ENCODE results near the gene UBE2E2.

UBE2E2 gene

DNA sequence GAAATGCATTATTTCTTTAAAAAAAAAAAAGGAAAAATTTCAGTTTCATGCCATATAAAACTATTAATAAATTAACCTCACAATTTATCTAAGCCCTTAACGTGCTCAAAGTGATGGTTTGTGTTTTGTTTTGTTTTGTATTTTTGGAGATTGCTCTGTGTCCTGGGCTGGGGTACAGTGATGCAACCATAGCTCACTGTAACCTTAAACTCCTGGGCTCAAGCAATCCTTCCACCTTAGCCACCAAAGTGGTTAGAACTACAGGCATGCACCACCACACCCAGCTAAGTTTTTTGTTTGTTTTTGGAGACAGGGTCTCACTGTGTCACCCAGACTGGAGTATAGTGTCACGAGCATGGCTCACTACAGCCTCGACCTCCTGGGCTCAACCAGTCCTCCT, 180.7 kb downstream of the UBE2E2 start:
- no peak overlapping the region for H2AFZ ChIP-seq (ENCODE audit: low read depth, low read length)
- H3K4me3 ChIP-seq (ENCODE audit: low read length), result no peak overlapping the region
- H3K4me1 ChIP-seq (ENCODE audit: insufficient read depth, low read length), result no peaks in the 10 kb centered on the region
- H3K36me3 ChIP-seq (ENCODE audit: insufficient read depth, low read length), result no peaks in the 10 kb centered on the region
- H3K9me3 ChIP-seq (ENCODE audit: low read length), result no peaks in the 10 kb centered on the region
- no peaks in the 10 kb centered on the region for H3K27me3 ChIP-seq (ENCODE audit: insufficient read depth, low read length)

DNA sequence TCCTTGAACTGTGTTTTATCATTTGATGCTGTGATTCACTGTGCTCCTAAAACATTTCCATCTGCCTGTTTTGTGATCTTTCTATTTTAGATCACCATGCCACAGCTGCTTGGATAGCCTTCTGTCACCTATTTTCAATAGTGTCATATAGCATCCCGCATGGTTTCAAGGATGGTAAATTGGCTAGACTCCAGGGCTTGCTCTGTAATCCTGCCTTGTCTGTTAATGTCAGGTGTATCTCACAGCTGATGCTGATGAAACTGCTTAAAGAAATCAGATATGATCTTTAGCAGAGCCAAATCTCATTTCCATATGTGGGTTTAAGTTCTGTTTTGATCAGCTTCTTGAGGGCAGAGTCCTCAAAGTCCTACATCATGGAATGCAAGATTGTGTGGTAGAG, 182.2 kb downstream of the UBE2E2 start:
- no peaks in the 10 kb centered on the region for H3K36me3 ChIP-seq (ENCODE audit: insufficient read depth, low read length)
- H3K27me3 ChIP-seq (ENCODE audit: insufficient read depth, low read length), result no peaks in the 10 kb centered on the region
- H3K4me1 ChIP-seq (ENCODE audit: insufficient read depth, low read length), result no peaks in the 10 kb centered on the region
- H3K9me3 ChIP-seq (ENCODE audit: low read length), result no peaks in the 10 kb centered on the region
- no peak overlapping the region for H3K4me3 ChIP-seq (ENCODE audit: low read length)
- no peak overlapping the region for H2AFZ ChIP-seq (ENCODE audit: low read depth, low read length)

- Histone ChIP-seq H3K27me3 (ENCODE audit: insufficient read depth, low read length) (no peaks in the 10 kb centered on the region), H3K9me3 (ENCODE audit: low read length) (peaks cover 2% of the 10 kb centered on the region), H3K4me3 (ENCODE audit: low read length) (no peak overlapping the region), H2AFZ (ENCODE audit: low read depth, low read length) (no peak overlapping the region), H3K4me1 (ENCODE audit: insufficient read depth, low read length) (no peaks in the 10 kb centered on the region), H3K36me3 (ENCODE audit: insufficient read depth, low read length) (no peaks in the 10 kb centered on the region)
These were observed 184.3 kb downstream of the UBE2E2 start for GRCh38 chr3:23387286-23387918.

- Histone ChIP-seq H2AFZ (ENCODE audit: low read depth, low read length) (no peak overlapping the region), H3K9me3 (ENCODE audit: low read length) (peaks cover 2% of the 10 kb centered on the region), H3K27me3 (ENCODE audit: insufficient read depth, low read length) (no peaks in the 10 kb centered on the region), H3K4me1 (ENCODE audit: insufficient read depth, low read length) (no peaks in the 10 kb centered on the region), H3K4me3 (ENCODE audit: low read length) (no peak overlapping the region), H3K36me3 (ENCODE audit: insufficient read depth, low read length) (no peaks in the 10 kb centered on the region)
These were observed 186.0 kb downstream of the UBE2E2 start for GRCh38 chr3:23389089-23389488.

DNA sequence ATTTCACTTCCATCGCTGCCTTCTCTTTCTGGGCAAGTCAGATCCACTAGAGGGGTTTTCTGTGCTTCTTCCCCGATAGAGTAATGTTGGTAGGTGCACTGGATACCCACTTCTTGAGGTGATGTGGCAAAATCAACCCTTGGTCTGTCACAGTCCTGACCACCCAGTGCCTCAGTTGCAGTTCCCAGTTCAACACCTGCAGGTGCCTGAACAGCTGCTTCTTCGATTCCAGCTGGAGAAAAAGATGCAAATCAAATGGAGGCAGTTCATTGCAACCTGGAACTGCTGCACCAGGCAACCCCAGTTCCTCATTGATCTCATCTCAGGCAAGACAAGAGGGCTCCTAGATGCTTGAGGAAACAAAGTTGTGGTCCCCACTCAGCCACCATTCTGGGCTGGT, 186.6 kb downstream of the UBE2E2 start:
- H3K27me3 ChIP-seq (ENCODE audit: insufficient read depth, low read length), result no peaks in the 10 kb centered on the region
- H3K9me3 ChIP-seq (ENCODE audit: low read length), result peaks cover 2% of the 10 kb centered on the region
- no peak overlapping the region for H2AFZ ChIP-seq (ENCODE audit: low read depth, low read length)

GRCh38 chr3:23390446-23390845, 187.3 kb downstream of the UBE2E2 start:
- no peak overlapping the region for H3K4me3 ChIP-seq (ENCODE audit: low read length)
- H3K36me3 ChIP-seq (ENCODE audit: insufficient read depth, low read length), result no peaks in the 10 kb centered on the region
- H3K4me1 ChIP-seq (ENCODE audit: insufficient read depth, low read length), result no peaks in the 10 kb centered on the region
- H3K9me3 ChIP-seq (ENCODE audit: low read length), result peaks cover 2% of the 10 kb centered on the region
- H3K27me3 ChIP-seq (ENCODE audit: insufficient read depth, low read length), result no peaks in the 10 kb centered on the region
- H2AFZ ChIP-seq (ENCODE audit: low read depth, low read length), result no peak overlapping the region

More for the DNA sequence above, 186.6 kb downstream of the UBE2E2 start:
- Histone ChIP-seq H3K36me3 (ENCODE audit: insufficient read depth, low read length) (no peaks in the 10 kb centered on the region), H3K4me1 (ENCODE audit: insufficient read depth, low read length) (no peaks in the 10 kb centered on the region), H3K4me3 (ENCODE audit: low read length) (no peak overlapping the region)

DNA sequence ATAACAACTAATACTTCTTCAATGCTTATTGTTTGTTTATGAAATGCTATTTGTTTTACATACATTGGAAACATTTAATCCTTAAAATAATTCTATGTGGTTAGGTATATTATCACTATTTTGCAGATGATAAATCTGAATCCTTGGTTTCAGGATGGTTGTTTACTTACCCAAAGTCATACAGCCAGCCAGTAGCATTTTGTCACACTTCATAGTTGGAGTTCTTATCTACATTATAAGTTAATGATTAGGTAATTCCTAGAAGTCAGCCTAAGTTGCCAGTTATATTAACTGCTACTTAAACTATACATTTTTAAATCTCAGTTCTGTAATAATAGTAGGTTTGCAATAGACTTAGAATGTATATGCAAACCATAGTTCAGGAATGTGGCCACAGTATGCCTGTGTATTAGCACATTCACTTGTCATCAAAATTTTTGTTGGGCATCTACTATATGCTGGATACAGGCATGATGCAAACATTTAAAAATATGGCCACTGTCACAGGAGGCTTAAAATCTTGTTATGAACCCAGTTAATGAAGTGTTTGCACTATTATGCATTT, 187.9 kb downstream of the UBE2E2 start:
- H3K4me1 ChIP-seq (ENCODE audit: insufficient read depth, low read length), result no peaks in the 10 kb centered on the region
- H2AFZ ChIP-seq (ENCODE audit: low read depth, low read length), result no peak overlapping the region
- H3K27me3 ChIP-seq (ENCODE audit: insufficient read depth, low read length), result no peaks in the 10 kb centered on the region
- peaks cover 2% of the 10 kb centered on the region for H3K9me3 ChIP-seq (ENCODE audit: low read length)
- no peak overlapping the region for H3K4me3 ChIP-seq (ENCODE audit: low read length)
- H3K36me3 ChIP-seq (ENCODE audit: insufficient read depth, low read length), result no peaks in the 10 kb centered on the region

GRCh38 chr3:23395115-23395514, 192.0 kb downstream of the UBE2E2 start:
- H3K27me3 ChIP-seq (ENCODE audit: insufficient read depth, low read length), result no peaks in the 10 kb centered on the region
- H3K4me3 ChIP-seq (ENCODE audit: low read length), result no peak overlapping the region
- no peak overlapping the region for H2AFZ ChIP-seq (ENCODE audit: low read depth, low read length)
- H3K9me3 ChIP-seq (ENCODE audit: low read length), result peaks cover 2% of the 10 kb centered on the region
- H3K4me1 ChIP-seq (ENCODE audit: insufficient read depth, low read length), result no peaks in the 10 kb centered on the region
- no peaks in the 10 kb centered on the region for H3K36me3 ChIP-seq (ENCODE audit: insufficient read depth, low read length)

GRCh38 chr3:23396746-23397145, 193.6 kb downstream of the UBE2E2 start:
- Histone ChIP-seq H3K4me1 (ENCODE audit: insufficient read depth, low read length) (no peaks in the 10 kb centered on the region), H2AFZ (ENCODE audit: low read depth, low read length) (no peak overlapping the region), H3K27me3 (ENCODE audit: insufficient read depth, low read length) (no peaks in the 10 kb centered on the region), H3K9me3 (ENCODE audit: low read length) (no peaks in the 10 kb centered on the region), H3K36me3 (ENCODE audit: insufficient read depth, low read length) (no peaks in the 10 kb centered on the region), H3K4me3 (ENCODE audit: low read length) (no peak overlapping the region)

DNA sequence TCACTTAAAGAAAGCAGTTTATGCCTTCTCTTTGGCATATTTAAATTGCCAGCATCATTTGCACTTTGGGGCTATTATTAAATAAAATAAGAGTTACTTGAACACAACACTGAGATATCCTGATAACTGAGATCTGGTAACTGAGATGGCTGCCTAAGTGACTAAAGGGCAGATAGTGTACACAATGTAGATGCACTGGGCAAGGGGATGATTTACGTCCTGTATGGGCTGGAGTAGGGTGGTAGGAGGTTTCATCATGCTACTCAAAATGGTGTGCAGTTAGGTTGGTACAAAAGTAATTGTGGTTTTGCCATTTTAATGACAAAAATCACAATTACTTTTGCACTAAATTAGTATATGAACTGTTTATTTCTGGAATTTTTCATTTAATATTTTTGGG, 196.1 kb downstream of the UBE2E2 start:
- no peak overlapping the region for H2AFZ ChIP-seq (ENCODE audit: low read depth, low read length)
- H3K27me3 ChIP-seq (ENCODE audit: insufficient read depth, low read length), result no peaks in the 10 kb centered on the region
- no peaks in the 10 kb centered on the region for H3K9me3 ChIP-seq (ENCODE audit: low read length)
- H3K4me1 ChIP-seq (ENCODE audit: insufficient read depth, low read length), result no peaks in the 10 kb centered on the region
- no peaks in the 10 kb centered on the region for H3K36me3 ChIP-seq (ENCODE audit: insufficient read depth, low read length)
- no peak overlapping the region for H3K4me3 ChIP-seq (ENCODE audit: low read length)

DNA sequence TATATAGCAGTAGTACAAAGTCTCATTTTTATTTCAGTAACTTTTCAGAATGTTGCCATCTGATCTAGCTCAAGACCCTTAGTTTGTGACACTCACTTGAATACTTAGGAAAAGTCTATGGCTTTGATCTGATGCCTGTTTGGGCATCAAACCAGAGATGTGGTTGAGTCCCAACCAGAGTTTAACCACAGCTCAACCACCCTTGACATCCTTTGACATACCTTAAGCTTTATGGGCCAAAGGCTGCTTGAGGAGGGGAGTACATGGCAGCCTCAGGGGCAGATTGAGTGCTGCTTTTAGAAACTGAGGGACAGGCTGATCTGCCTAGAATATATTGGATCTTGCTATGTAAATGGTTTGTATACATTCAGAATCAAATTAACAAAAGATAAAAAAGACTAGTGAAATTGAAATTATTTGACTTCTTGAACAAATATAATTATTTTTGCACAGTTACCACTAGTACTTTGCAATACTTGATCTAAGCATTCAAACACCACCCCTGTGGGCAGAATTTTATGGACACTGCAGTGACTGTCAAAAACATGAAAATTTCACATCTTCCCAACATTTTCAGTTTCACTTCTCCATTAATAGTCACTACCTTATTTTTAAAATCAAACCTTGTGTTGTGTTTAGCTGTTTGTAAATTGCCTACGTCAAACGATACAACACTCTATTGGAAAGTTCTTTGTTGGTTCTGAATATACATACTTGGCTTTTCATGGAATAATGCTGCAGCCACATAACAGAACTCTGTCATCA, 199.8 kb downstream of the UBE2E2 start:
- no peak overlapping the region for H3K4me3 ChIP-seq (ENCODE audit: low read length)
- H3K4me1 ChIP-seq (ENCODE audit: insufficient read depth, low read length), result peaks cover 9% of the 10 kb centered on the region
- no peaks in the 10 kb centered on the region for H3K36me3 ChIP-seq (ENCODE audit: insufficient read depth, low read length)
- H3K9me3 ChIP-seq (ENCODE audit: low read length), result no peaks in the 10 kb centered on the region
- no peaks in the 10 kb centered on the region for H3K27me3 ChIP-seq (ENCODE audit: insufficient read depth, low read length)
- H2AFZ ChIP-seq (ENCODE audit: low read depth, low read length), result no peak overlapping the region

DNA sequence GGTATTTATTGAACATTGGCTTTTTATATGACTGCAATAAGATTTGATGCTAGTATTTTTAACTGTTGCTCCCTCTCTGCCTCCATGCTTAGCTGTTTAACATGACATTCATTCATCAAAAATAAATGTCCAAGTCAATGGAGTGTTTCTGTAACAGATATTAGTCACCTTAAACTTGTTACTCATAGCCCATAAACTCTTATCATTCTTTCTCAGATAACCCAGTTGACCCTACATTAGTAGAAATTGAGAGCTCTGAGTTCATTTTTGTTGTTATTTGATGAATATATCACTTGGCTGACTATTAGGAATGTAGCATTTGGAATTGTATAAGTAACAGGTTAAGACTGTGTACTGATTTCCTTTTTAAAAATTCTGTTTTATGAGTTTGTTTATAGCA, 201.1 kb downstream of the UBE2E2 start:
- Histone ChIP-seq H3K36me3 (ENCODE audit: insufficient read depth, low read length) (no peaks in the 10 kb centered on the region), H3K4me3 (ENCODE audit: low read length) (no peak overlapping the region), H2AFZ (ENCODE audit: low read depth, low read length) (no peak overlapping the region), H3K4me1 (ENCODE audit: insufficient read depth, low read length) (peaks cover 9% of the 10 kb centered on the region), H3K27me3 (ENCODE audit: insufficient read depth, low read length) (no peaks in the 10 kb centered on the region), H3K9me3 (ENCODE audit: low read length) (no peaks in the 10 kb centered on the region)

- H3K27me3 ChIP-seq (ENCODE audit: insufficient read depth, low read length), result no peaks in the 10 kb centered on the region
- H3K9me3 ChIP-seq (ENCODE audit: low read length), result no peaks in the 10 kb centered on the region
- H3K4me1 ChIP-seq (ENCODE audit: insufficient read depth, low read length), result peaks cover 9% of the 10 kb centered on the region
- H3K36me3 ChIP-seq (ENCODE audit: insufficient read depth, low read length), result no peaks in the 10 kb centered on the region
- H3K4me3 ChIP-seq (ENCODE audit: low read length), result no peak overlapping the region
- H2AFZ ChIP-seq (ENCODE audit: low read depth, low read length), result no peak overlapping the region
These were observed 202.0 kb downstream of the UBE2E2 start for GRCh38 chr3:23405081-23405480.

All from neuron (in vitro differentiated cells).